Spleen (tissue), 7 donors: Measurements from ENCODE around the gene PAPLN.

Experiments used
- POLR2A ChIP-seq, 3 donors: fragments of 450-650 bp; IDR thresholded peaks; one replicate each; pipeline ENCODE4 v1.5.1; 2017; ENCODE audit warnings: antibody characterized with exemption in 3 of 3, mild to moderate bottlenecking in 1 of 3
- POLR2AphosphoS5 ChIP-seq, 3 donors: sonication (generic); formaldehyde crosslinking; IDR thresholded peaks; one replicate each; pipeline ENCODE4 v1.5.1; 2017; ENCODE audit warnings: antibody characterized with exemption in 3 of 3
- TF ChIP-seq, protein P1 (sequence below), 11 experiments: fragments of 200-600 bp in 7 of 11; fragments of 450-650 bp in 4 of 11; sonication (generic) in 4 of 11; IDR thresholded peaks in 8 of 11; conservative IDR thresholded peaks in 3 of 11; 1 replicate in 7 of 11; 2 replicates in 4 of 11; pipeline versions ENCODE4 v1.4.0 to v1.8.0; 2016 to 2021; ENCODE audit warnings: antibody characterized with exemption in 11 of 11, inconsistent platforms in 4 of 11, mild to moderate bottlenecking in 1 of 11
- donor health status: DM: no; HTN: no; CAD: no; lungs with moderate emphysema.
- donor health status: DM: no; HTN: no; CAD: no.
- donor health status: DM: no; HTN: no; CAD: no.

DNA sequence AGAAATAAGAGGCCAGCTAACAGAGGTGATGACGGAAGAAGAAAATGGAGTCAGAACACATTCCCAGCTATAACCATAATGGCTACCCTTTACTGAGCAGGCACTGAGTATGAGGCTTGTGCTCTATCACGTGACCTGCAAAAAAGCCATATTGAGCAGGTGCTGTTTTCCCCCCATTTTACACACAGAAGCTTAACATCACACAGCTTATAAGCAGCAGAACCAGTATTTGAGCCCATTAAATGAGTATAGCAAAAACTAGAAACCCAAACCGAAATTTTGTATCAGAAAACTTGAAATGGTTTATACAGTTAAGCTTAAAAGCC lies 28.4 kb downstream of the PAPLN start:
- TF ChIP-seq, protein P1, sequence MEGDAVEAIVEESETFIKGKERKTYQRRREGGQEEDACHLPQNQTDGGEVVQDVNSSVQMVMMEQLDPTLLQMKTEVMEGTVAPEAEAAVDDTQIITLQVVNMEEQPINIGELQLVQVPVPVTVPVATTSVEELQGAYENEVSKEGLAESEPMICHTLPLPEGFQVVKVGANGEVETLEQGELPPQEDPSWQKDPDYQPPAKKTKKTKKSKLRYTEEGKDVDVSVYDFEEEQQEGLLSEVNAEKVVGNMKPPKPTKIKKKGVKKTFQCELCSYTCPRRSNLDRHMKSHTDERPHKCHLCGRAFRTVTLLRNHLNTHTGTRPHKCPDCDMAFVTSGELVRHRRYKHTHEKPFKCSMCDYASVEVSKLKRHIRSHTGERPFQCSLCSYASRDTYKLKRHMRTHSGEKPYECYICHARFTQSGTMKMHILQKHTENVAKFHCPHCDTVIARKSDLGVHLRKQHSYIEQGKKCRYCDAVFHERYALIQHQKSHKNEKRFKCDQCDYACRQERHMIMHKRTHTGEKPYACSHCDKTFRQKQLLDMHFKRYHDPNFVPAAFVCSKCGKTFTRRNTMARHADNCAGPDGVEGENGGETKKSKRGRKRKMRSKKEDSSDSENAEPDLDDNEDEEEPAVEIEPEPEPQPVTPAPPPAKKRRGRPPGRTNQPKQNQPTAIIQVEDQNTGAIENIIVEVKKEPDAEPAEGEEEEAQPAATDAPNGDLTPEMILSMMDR (IDR thresholded peaks at IDR 0.05 in 8 of 11, conservative IDR thresholded peaks at IDR 0.05 in 3 of 11), result no peak
- no peak for TF ChIP-seq POLR2A (IDR thresholded peaks at IDR 0.05)
- no peak for TF ChIP-seq POLR2AphosphoS5 (IDR thresholded peaks at IDR 0.05)
